ENCODE measurements around the gene DOK4. TPM values are rescaled to one million over a fixed set of nuclear protein-coding genes. Genes with fewer than 3 reads are reported as not detected.
"Not testable (repeated sequence)": the region's sequence is repeated elsewhere in the genome, so short reads cannot be mapped to it uniquely, and the experiment has no call there.

The DOK4 gene
- total RNA-seq, 4 donors from 2014 or later = 22.8 to 33.1 (median 29.1) TPM

DNA sequence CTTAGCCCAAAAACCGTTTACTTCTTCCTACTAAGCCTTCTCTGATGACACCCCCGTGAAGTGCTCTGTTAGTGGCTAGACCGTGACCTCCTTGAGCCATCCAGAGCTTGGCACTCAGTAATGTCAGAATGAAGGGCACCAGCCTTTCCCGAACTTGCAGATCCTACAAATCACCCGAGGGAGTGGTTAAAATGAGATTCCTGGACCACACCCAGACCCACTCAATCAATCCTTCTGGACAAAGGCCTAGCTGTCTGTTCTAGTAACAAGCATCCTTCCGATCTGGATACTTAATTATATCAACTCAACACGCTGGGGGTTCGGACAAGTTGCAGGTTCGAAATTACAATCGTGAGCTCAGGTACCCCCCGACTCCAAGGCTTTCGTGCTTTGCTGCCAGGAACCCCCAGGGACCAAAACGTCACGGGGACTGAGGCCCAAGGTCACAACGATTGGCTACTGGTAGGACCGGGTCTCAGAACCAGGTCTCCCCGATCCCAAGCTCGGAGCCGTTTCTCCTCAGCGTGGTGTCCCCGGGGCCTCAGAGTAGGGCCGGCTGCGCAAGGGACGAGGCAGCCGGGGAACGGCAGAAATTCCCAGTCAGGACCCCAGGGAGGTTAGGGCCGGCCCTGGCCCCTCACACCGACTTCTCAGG, 39.6 kb downstream of the DOK4 start:
- WGBS, 2 donors = 1 to 3% methylated on average over 21 to 28 of the region's 28 CpGs
- Histone ChIP-seq H3K4me3 (peak overlapping the region; percentile 79 to 99 (median 96)), H3K36me3 (peaks cover 0 to 10% (median 4%) of the 10 kb centered on the region in 3 donors), H3K4me1 (peaks cover 0 to 30% (median 11%) of the 10 kb centered on the region in 4 donors), H3K27me3 (no peaks in the 10 kb centered on the region), H3K9me3 (no peaks in the 10 kb centered on the region), H3K27ac (peak overlapping the region; percentile 77 to 93 (median 92))
- TF ChIP-seq EP300 (IDR thresholded peaks at IDR 0.05) (no peak), CTCF (IDR thresholded peaks at IDR 0.05) (no peak), POLR2A (IDR thresholded peaks at IDR 0.05) (no peak)
- DNase-seq (ENCODE audit: low spot score in 2 of 2) = peak in 1 of 2 donors; percentile 17

DNA sequence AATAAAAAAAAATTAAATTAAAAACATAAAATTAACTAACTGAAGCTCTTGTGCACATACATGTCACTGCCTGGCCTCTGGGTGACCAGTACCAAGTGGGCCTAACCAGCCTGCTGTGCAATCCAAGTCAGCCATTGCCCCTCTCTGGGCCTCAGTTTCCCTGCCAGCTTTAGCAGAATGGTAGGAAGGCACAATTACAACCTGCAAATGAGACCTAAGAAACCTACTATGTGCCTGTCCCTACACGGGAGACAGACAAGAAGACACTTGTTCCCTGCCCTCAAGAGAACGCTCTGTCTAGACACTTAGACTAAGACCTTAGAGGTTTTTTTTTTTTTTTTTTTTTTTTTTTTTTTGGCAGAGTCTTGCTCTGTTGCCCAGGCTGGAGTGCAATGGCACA, 40.8 kb downstream of the DOK4 start:
- Histone ChIP-seq H3K36me3 (peaks cover 0 to 3% (median 3%) of the 10 kb centered on the region in 3 donors), H3K27ac (no peak overlapping the region), H3K9me3 (peaks cover 0 to 1% (median 0%) of the 10 kb centered on the region in 4 donors), H3K27me3 (no peaks in the 10 kb centered on the region), H3K4me3 (no peak overlapping the region), H3K4me1 (peaks cover 0 to 30% (median 11%) of the 10 kb centered on the region in 4 donors)
- WGBS, 2 donors = 91 to 92% methylated on average over 2 of the region's 2 CpGs
- TF ChIP-seq POLR2A (IDR thresholded peaks at IDR 0.05) (no peak), EP300 (IDR thresholded peaks at IDR 0.05) (no peak), CTCF (IDR thresholded peaks at IDR 0.05) (no peak)
- DNase-seq (ENCODE audit: low spot score in 2 of 2) = no peak

DNA sequence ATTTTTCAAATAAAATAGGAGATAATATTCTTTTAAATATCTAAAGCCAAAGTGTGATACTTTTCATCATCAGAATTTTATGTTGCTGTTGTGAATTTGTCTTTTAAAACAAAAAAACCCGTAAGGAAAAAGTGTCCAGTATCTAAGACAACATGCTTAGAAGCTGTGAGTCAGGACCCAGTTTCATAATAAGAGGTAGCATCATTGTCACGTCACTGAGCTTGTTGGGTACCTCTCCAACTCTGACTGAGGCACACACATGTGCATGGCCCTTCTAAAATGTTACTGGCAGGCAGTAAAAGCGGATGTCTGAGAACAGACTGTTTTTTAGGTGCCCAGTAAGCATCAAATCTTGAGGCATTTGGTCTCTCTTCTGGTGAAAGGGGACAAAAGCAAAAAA, 41.6 kb downstream of the DOK4 start:
- Histone ChIP-seq H3K27ac (no peak overlapping the region), H3K4me3 (no peak overlapping the region), H3K36me3 (peaks cover 0 to 11% (median 9%) of the 10 kb centered on the region in 3 donors), H3K4me1 (peaks cover 0 to 30% (median 11%) of the 10 kb centered on the region in 4 donors), H3K27me3 (no peaks in the 10 kb centered on the region), H3K9me3 (peaks cover 0 to 9% (median 0%) of the 10 kb centered on the region in 4 donors)
- WGBS, 2 donors = 81 to 86% methylated on average over 3 of the region's 3 CpGs
- TF ChIP-seq POLR2A (IDR thresholded peaks at IDR 0.05) (no peak), CTCF (IDR thresholded peaks at IDR 0.05) (no peak), EP300 (IDR thresholded peaks at IDR 0.05) (no peak)
- DNase-seq (ENCODE audit: low spot score in 2 of 2) = no peak

- not testable (repeated sequence) for H3K27ac ChIP-seq; H3K27me3 ChIP-seq; H3K4me3 ChIP-seq; DNase-seq (ENCODE audit: low spot score in 2 of 2); H3K9me3 ChIP-seq; H3K4me1 ChIP-seq
- WGBS, 2 donors = 93 to 96% methylated on average over 8 of the region's 8 CpGs
- H3K36me3 ChIP-seq = peaks cover 5 to 51% (median 14%) of the 10 kb centered on the region in 3 donors
These were observed 45.7 kb downstream of the DOK4 start for GRCh38 chr16:57440551-57440950.

- 97 to 98% methylated on average over 8 of the region's 8 CpGs for WGBS, 2 donors
- not testable (repeated sequence) for H3K4me3 ChIP-seq; H3K27me3 ChIP-seq; H3K4me1 ChIP-seq; H3K9me3 ChIP-seq; DNase-seq (ENCODE audit: low spot score in 2 of 2); H3K27ac ChIP-seq
- H3K36me3 ChIP-seq = peaks cover 5 to 57% (median 14%) of the 10 kb centered on the region in 3 donors
These were observed 46.3 kb downstream of the DOK4 start for GRCh38 chr16:57439947-57440346.

DNA sequence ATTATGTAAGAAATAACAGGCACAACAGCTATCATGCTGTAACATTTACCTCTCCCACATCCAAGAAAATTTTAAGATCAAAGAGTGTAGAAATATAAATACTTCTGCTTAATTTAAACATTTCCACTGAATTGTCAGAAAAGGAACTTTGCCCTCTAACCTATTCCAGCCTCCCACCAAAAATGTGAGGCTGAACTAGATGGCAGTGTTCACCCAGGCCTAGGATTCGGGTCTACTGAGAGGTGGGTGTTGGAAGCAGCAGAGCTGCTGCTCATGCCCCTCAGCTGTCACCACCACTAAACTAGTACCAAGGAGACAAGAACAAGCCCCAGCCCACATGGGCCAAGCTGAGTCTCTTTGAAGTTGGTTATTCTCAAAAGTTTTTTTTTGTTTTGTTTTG, 50.5 kb downstream of the DOK4 start:
- DNase-seq (ENCODE audit: low spot score in 2 of 2) = no peak
- Histone ChIP-seq H3K27ac (no peak overlapping the region), H3K4me1 (no peaks in the 10 kb centered on the region), H3K4me3 (no peak overlapping the region), H3K36me3 (peaks cover 5 to 98% (median 31%) of the 10 kb centered on the region in 3 donors), H3K9me3 (peaks cover 0 to 9% (median 0%) of the 10 kb centered on the region in 4 donors), H3K27me3 (no peaks in the 10 kb centered on the region)
- no peak for TF ChIP-seq EP300 (IDR thresholded peaks at IDR 0.05)
- WGBS, 2 donors = 83 to 100% methylated on average over 1 of the region's 1 CpG

Measured in tibial nerve (tissue), 4 donors.